ENCODE measurements around the gene PDCD4. TPM values are rescaled to one million over a fixed set of nuclear protein-coding genes. Genes with fewer than 3 reads are reported as not detected.

Gene PDCD4
- total RNA-seq, 2 experiments from 2014 or later, result 59.0 to 116 TPM

GRCh38 chr10:110852947-110853346 is 18.8 kb upstream of the PDCD4 start:
- Histone ChIP-seq H3K36me3 (ENCODE audit: insufficient read depth, low read length) (no peaks in the 10 kb centered on the region), H3K79me2 (ENCODE audit: insufficient read depth, low read depth, low read length) (no peaks in the 10 kb centered on the region), H3K4me3 (ENCODE audit: low read depth, low read length, poor library complexity, severe bottlenecking) (no peak overlapping the region), H3K4me2 (ENCODE audit: low read length) (peak overlapping the region; percentile 31), H3K9me2 (ENCODE audit: insufficient read depth, low read length) (no peaks in the 10 kb centered on the region), H4K20me1 (ENCODE audit: insufficient read depth, low read length) (no peaks in the 10 kb centered on the region), H2AFZ (ENCODE audit: low read length) (peak overlapping the region; percentile 38; the same call in 1 of the 2 replicates), H3K27ac (ENCODE audit: low read depth, low read length, poor library complexity, severe bottlenecking) (no peak overlapping the region), H3K4me1 (ENCODE audit: insufficient read depth, low read length, poor library complexity, severe bottlenecking) (peaks cover 50% of the 10 kb centered on the region), H3K9me3 (ENCODE audit: low read length) (no peaks in the 10 kb centered on the region)
- CTCF ChIA-PET (ENCODE audit: unreplicated experiment), result interaction anchor here (1.1 kb wide), 1 partner anchor 14 kb away, joined by 4 read pairs; no protein-coding TSS in a partner anchor
- BruUV-seq (replicated peaks), result no TSS peak
- POLR2A ChIA-PET, result interaction anchor here (0.6 to 5.1 kb wide), 7 partner anchors 8 to 444 kb away, joined by 3 to 25 read pairs (median 8); no protein-coding TSS in a partner anchor
- intact Hi-C loops (cut with micrococcal nuclease; ENCODE audit: unreplicated experiment), result no loop called here
- no peak for DNase-seq (ENCODE audit: low spot score)
- TF ChIP-seq EZH2phosphoT487 (IDR thresholded peaks at IDR 0.05; ENCODE audit: borderline replicate concordance, low read depth, low read length) (no peak), CTCF (conservative IDR thresholded peaks at IDR 0.05; ENCODE audit: low read length) (no peak)

GRCh38 chr10:110853921-110854605 is 17.7 kb upstream of the PDCD4 start:
- no TSS peak for BruUV-seq (replicated peaks)
- ChIA-PET CTCF (ENCODE audit: unreplicated experiment) (interaction anchor here (1.0 kb wide), 1 partner anchor 8 kb away, joined by 3 read pairs; no protein-coding TSS in a partner anchor), POLR2A (interaction anchor here (2.4 to 5.1 kb wide), 2 partner anchors 7 to 14 kb away, joined by 13 to 25 read pairs; no protein-coding TSS in a partner anchor)
- Histone ChIP-seq H3K9me3 (ENCODE audit: low read length) (no peaks in the 10 kb centered on the region), H3K79me2 (ENCODE audit: insufficient read depth, low read depth, low read length) (no peaks in the 10 kb centered on the region), H3K4me2 (ENCODE audit: low read length) (no peak overlapping the region), H3K27ac (ENCODE audit: low read depth, low read length, poor library complexity, severe bottlenecking) (no peak overlapping the region), H2AFZ (ENCODE audit: low read length) (no peak overlapping the region), H3K9me2 (ENCODE audit: insufficient read depth, low read length) (no peaks in the 10 kb centered on the region), H3K4me3 (ENCODE audit: low read depth, low read length, poor library complexity, severe bottlenecking) (no peak overlapping the region), H3K4me1 (ENCODE audit: insufficient read depth, low read length, poor library complexity, severe bottlenecking) (peaks cover 53% of the 10 kb centered on the region), H3K36me3 (ENCODE audit: insufficient read depth, low read length) (no peaks in the 10 kb centered on the region), H4K20me1 (ENCODE audit: insufficient read depth, low read length) (no peaks in the 10 kb centered on the region)
- no peak for TF ChIP-seq EZH2phosphoT487 (IDR thresholded peaks at IDR 0.05; ENCODE audit: borderline replicate concordance, low read depth, low read length)
- no peak for TF ChIP-seq CTCF (conservative IDR thresholded peaks at IDR 0.05; ENCODE audit: low read length)
- no peak for DNase-seq (ENCODE audit: low spot score)
- intact Hi-C loops (cut with micrococcal nuclease; ENCODE audit: unreplicated experiment), result no loop called here
